Cardiac muscle cell (in vitro differentiated cells and primary cell): Measurements from ENCODE around the gene RADIL. TPM values are rescaled to one million over a fixed set of nuclear protein-coding genes. Genes with fewer than 3 reads are reported as not detected.

Experiments used
- DNase-seq, 2 donors: peaks; one replicate each; pipeline versions ENCODE4 v3.0.0 to v3.0.0-alpha.2; 2010 to 2017; ENCODE audit warnings: low read depth in 1 of 2, low spot score in 1 of 2
- H3K27ac ChIP-seq: fragments of 200-600 bp; sonication (generic); 2 replicates; pipeline ENCODE4 v1.5.1; 2016
- H3K27me3 ChIP-seq: fragments of 200-600 bp; sonication (generic); 2 replicates; pipeline ENCODE4 v1.6.0; 2016; ENCODE audit warnings: control low read depth
- H3K36me3 ChIP-seq: fragments of 200-600 bp; sonication (generic); 2 replicates; pipeline ENCODE4 v1.5.1; 2016; ENCODE audit warnings: control low read depth
- H3K4me1 ChIP-seq: fragments of 200-600 bp; sonication (generic); 2 replicates; pipeline ENCODE4 v1.8.1; 2017; ENCODE audit warnings: low read depth, mild to moderate bottlenecking, mixed run types
- H3K4me3 ChIP-seq: fragments of 200-600 bp; sonication (generic); 2 replicates; pipeline ENCODE4 v1.5.1; 2016; ENCODE audit warnings: mild to moderate bottlenecking
- H3K9me3 ChIP-seq: fragments of 200-600 bp; sonication (generic); 2 replicates; pipeline ENCODE4 v1.5.1; 2017; ENCODE audit warnings: low read depth, mild to moderate bottlenecking, control low read depth
- CTCF ChIP-seq: IDR thresholded peaks from 2 replicates; pipeline ENCODE4 v1.5.1; 2012; ENCODE audit warnings: low read depth, mild to moderate bottlenecking, low read length
- polyA plus RNA-seq: library from polyadenylated mRNA; unstranded; fragments of >200 nt; fragmentation: Nextera tagmentation; extraction: Ambion mirVana; gene quantifications from 2 replicates; pipeline ENCODE4 v1.2.1, GENCODE V29; 2016
- total RNA-seq: library from RNA; depleted of rRNA; stranded (reverse); fragments of >200 nt; gene quantifications from 2 replicates; pipeline ENCODE4 v1.2.3, GENCODE V29; 2016

The RADIL gene
- total and polyA plus RNA-seq, 2 experiments from 2014 or later: 41.6 to 110 TPM

GRCh38 chr7:4772306-4772705 lies 111.2 kb downstream of the RADIL start:
- no peaks in the 10 kb centered on the region for H3K27me3 ChIP-seq
- DNase-seq: no peak
- TF ChIP-seq CTCF: no peak
- H3K36me3 ChIP-seq: no peaks in the 10 kb centered on the region
- no peak overlapping the region for H3K27ac ChIP-seq
- H3K4me1 ChIP-seq: no peaks in the 10 kb centered on the region
- H3K4me3 ChIP-seq: no peak overlapping the region
- no peaks in the 10 kb centered on the region for H3K9me3 ChIP-seq

- Histone ChIP-seq H3K27me3 (no peaks in the 10 kb centered on the region), H3K4me3 (no peak overlapping the region)
Observed at GRCh38 chr7:4771737-4772136, 111.8 kb downstream of the RADIL start.

GRCh38 chr7:4770886-4771285 lies 112.6 kb downstream of the RADIL start:
- Histone ChIP-seq H3K27me3 (no peaks in the 10 kb centered on the region), H3K4me1 (no peaks in the 10 kb centered on the region), H3K4me3 (no peak overlapping the region), H3K27ac (no peak overlapping the region), H3K36me3 (no peaks in the 10 kb centered on the region), H3K9me3 (no peaks in the 10 kb centered on the region)
- DNase-seq: no peak
- TF ChIP-seq CTCF: no peak

More at GRCh38 chr7:4771737-4772136, 111.8 kb downstream of the RADIL start:
- no peak for DNase-seq
- Histone ChIP-seq H3K4me1 (no peaks in the 10 kb centered on the region), H3K36me3 (no peaks in the 10 kb centered on the region), H3K27ac (no peak overlapping the region), H3K9me3 (no peaks in the 10 kb centered on the region)
- no peak for TF ChIP-seq CTCF

- H3K4me3 ChIP-seq: no peak overlapping the region
- no peak overlapping the region for H3K27ac ChIP-seq
- H3K4me1 ChIP-seq: no peaks in the 10 kb centered on the region
- no peak for TF ChIP-seq CTCF
- H3K36me3 ChIP-seq: no peaks in the 10 kb centered on the region
- no peaks in the 10 kb centered on the region for H3K9me3 ChIP-seq
- DNase-seq: peak in 1 of 2 donors; percentile 60
- H3K27me3 ChIP-seq: no peaks in the 10 kb centered on the region
Observed at GRCh38 chr7:4769761-4770160, 113.8 kb downstream of the RADIL start.

- Histone ChIP-seq H3K36me3 (no peaks in the 10 kb centered on the region), H3K27me3 (no peaks in the 10 kb centered on the region), H3K27ac (peak overlapping the region; percentile 5), H3K9me3 (no peaks in the 10 kb centered on the region), H3K4me3 (no peak overlapping the region), H3K4me1 (no peaks in the 10 kb centered on the region)
- no peak for DNase-seq
- TF ChIP-seq CTCF: no peak
Observed at GRCh38 chr7:4768597-4769569, 114.6 kb downstream of the RADIL start.
